ENCODE results near the gene DNAAF5.
"Not testable (repeated sequence)": the region's sequence is repeated elsewhere in the genome, so short reads cannot be mapped to it uniquely, and the experiment has no call there.

The DNAAF5 gene

GRCh38 chr7:781936-782529, 55.5 kb downstream of the DNAAF5 start:
- DNase-seq (ENCODE audit: low read depth, low spot score) = no peak

DNA sequence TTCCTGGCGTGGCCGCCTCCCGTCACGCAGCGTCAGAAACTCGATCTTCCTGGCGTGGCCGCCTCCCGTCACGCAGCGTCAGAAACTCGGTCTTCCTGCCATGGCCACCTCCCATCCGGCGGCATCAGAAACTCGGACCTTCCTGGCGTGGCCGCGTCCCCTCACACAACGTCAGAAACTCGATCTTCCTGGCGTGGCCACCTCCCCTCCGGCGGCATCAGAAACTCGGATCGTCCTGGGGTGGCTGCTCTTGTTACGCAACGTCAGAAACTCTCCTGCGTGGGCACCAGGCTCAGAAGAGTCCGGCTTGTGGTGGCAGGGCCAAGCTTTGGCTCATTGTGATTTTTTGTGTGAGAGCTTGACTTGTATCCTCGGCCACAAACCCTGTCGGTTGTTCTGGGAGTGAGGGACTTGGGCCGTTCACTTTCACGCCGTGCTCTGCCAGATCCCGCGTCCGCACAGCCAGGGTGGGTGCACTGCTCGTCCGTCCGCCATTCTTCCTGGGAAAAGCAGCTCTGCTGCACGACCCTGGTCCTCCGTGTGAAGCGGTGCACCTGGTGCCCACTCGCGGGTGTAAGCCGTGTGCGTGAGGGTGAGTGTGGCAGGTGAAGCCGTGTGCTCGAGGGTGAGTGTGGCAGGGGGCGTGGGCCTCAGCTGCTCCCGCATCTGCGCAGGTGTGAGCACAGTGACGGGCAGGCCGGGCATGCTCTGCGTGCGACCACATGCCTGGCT, 56.4 kb downstream of the DNAAF5 start:
- no peak for DNase-seq (ENCODE audit: low read depth, low spot score)

GRCh38 chr7:783556-784490, 57.3 kb downstream of the DNAAF5 start:
- no peak for DNase-seq (ENCODE audit: low read depth, low spot score)

DNA sequence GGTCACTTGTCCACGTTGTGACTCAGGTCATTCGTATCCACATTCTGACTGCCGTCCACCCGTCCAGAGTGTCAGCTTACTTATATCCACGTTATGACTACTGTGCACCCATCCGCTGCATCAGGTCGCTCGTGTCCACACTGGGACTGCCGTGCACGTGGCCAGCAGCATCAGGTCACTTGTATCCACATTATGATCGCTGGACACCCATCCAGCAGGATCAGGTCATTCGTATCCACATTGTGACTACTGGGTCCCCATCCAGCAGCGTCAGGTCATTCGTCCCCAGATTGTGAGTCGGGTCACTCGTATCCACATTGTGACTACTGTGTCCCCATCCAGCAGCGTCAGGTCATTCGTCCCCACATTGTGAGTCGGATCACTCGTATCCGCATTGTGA, 58.5 kb downstream of the DNAAF5 start:
- DNase-seq (ENCODE audit: low read depth, low spot score) = no peak

DNA sequence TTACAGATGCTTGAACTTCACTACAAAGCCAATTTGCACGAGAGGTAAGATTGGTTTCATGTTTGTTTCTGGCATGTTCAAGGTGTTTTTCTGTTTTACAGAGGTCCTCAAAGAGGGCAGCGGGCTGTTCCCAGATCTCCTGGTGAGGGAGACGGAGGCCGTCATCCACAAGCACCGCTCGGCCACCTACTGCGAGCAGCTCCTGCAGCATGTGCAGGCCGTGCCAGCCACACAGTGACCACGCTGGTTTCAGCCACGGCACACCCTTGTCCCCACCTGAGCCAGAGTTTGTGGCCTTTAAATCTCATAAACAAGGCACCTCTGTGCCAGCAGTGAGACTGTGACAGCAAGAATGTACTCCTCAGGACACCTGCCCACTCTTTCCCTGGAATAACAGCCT, 58.9 kb downstream of the DNAAF5 start:
- no peak for DNase-seq (ENCODE audit: low read depth, low spot score)

- DNase-seq (ENCODE audit: low read depth, low spot score) = no peak
Observed at GRCh38 chr7:786472-787255, 60.2 kb downstream of the DNAAF5 start.

GRCh38 chr7:787332-788240, 61.1 kb downstream of the DNAAF5 start:
- DNase-seq (ENCODE audit: low read depth, low spot score) = no peak

- DNase-seq (ENCODE audit: low read depth, low spot score) = no peak
Observed at GRCh38 chr7:791519-791918, 65.0 kb downstream of the DNAAF5 start.

DNA sequence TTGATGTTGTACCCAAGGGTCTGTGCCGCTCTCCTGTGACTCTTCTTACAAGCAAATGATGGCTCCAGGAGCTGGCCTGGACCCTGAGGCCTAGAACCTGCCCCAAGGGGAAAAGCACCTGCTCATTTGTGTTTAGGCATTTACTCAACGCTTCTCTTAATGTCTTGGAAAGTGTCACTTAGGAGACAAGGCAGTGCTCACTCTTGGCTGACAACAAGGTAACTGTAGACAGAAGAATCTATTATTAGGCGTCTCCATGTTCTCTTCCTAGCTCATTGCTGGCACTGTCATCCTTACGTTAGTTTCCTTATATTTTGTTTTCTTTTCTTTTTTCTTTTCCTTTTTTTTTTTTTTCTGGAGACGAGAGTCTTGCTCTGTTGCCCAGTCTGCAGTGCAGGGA, 67.7 kb downstream of the DNAAF5 start:
- DNase-seq (ENCODE audit: low read depth, low spot score) = no peak

DNA sequence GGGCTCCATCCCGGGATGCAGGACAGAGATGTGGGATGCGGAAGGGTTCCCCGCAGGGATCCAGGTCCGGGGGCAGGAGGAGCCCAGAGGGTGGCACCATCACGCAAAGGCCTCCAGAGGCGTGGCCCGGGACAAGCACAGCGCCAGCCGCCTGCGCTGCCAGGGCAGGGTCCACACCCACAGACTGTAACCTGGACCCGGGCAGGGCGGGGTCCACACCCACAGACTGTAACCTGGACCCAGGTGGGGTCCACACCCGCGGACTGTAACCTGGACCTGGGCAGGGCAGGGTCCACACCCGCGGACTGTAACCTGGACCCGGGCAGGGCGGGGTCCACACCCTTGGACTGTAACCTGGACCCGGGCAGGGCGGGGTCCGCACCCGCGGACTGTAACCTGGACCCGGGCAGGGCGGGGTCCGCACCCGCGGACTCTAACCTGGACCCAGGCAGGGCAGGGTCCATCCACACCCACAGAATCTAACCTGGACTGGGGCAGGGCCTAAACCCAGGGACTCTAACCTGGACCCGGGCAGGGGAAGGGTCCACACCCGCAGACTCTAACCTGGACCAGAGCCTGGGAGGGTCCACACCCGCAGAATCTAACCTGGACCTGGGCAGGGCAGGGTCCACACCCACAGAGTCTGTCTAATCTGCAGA, 68.3 kb downstream of the DNAAF5 start:
- no peak for DNase-seq (ENCODE audit: low read depth, low spot score)

- not testable (repeated sequence) for DNase-seq (ENCODE audit: low read depth, low spot score)
Observed at GRCh38 chr7:796434-797169, 70.1 kb downstream of the DNAAF5 start.

DNA sequence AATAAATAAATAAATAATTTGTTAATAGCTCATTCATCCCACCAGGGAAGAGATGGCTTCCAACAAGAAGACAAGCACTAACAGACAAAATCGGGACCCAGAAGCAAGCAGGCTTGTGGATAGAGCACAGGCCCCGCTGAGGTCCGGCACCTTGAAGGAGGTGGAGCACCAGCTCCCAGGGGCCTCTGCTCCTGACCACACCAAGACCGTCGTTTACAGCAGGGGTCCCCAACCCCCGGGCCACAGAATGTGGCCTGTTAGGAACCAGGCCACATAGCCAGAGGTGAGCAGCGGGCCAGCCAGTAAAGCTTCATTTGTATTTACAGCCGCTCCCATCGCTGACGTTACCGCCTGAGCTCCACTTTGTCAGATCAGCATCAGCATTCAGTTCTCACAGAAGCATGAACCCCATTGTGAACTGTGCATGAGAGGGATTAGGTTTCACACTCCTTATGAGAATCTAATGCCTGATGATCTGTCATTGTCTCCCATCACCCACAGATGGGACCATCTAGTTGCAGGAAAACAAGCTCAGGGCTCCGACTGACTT, 72.5 kb downstream of the DNAAF5 start:
- no peak for DNase-seq (ENCODE audit: low read depth, low spot score)

- no peak for DNase-seq (ENCODE audit: low read depth, low spot score)
Observed at GRCh38 chr7:800692-801091, 74.2 kb downstream of the DNAAF5 start.

GRCh38 chr7:801351-801750, 74.9 kb downstream of the DNAAF5 start:
- not testable (repeated sequence) for DNase-seq (ENCODE audit: low read depth, low spot score)

- no peak for DNase-seq (ENCODE audit: low read depth, low spot score)
Observed at GRCh38 chr7:801940-802381, 75.5 kb downstream of the DNAAF5 start.

DNA sequence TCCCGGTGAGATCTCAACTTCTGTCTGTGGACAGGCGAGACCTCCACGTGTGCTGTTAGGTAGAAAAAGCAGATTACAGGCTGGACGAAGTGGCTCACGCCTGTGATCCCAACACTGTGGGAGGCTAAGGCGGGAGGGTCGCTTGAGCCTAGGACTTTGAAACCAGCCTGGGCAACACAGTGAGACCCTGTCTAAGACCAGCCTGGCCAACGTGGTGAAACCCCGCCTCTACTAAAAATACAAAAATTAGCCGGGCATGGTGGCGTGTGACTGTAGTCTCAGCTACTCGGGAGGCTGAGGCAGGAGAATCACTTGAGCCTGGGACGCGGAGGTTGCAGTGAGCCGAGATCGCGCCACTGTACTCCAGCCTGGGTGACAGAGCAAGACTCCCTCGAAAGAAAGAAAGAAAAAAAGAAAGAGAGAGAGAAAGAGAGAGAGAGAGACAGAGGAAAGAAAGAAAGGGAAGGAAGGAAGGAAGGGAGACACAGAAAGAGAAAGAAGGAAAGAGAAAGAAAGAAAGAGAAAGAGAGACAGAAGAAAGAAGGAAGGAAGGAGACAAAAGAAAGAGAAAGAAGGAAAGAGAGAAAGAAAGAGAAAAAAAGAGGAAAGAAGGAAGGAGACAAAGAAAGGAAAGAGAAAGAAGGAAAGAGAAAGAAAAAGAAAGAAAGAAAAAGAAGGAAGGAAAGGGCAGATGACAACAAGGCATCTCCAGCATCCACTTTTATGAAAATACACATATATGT, 76.2 kb downstream of the DNAAF5 start:
- no peak for DNase-seq (ENCODE audit: low read depth, low spot score)

GRCh38 chr7:803243-803635, 76.7 kb downstream of the DNAAF5 start:
- DNase-seq (ENCODE audit: low read depth, low spot score) = no peak

DNA sequence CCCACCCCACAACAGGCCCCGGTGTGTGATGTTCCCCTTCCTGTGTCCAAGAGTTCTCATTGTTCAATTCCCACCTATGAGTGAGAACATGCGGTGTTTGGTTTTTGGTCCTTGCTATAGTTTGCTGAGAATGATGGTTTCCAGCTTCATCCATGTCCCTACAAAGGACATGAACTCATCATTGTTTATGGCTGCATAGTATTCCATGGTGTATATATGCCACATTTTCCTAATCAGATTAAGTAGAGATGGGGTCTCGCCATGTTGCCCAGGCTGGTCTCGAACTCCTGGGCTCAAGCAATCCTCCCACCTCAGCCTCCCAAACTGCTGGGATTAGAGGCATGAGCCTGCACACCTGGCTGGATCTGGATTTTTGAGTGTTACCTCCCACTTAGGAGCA, 77.3 kb downstream of the DNAAF5 start:
- not testable (repeated sequence) for DNase-seq (ENCODE audit: low read depth, low spot score)
